Measurements from ENCODE around the gene DZIP1.

DZIP1 gene

GRCh38 chr13:95641291-95642027 lies 3.0 kb downstream of the DZIP1 start:
- ATAC-seq, result no peak
- TF ChIP-seq ZNF70 (CRISPR knock-in tag; IDR thresholded peaks at IDR 0.05), result no peak
- TF ChIP-seq ISL1 (CRISPR knock-in tag; IDR thresholded peaks at IDR 0.05), result no peak
- no peak for TF ChIP-seq ZC3H10 (CRISPR knock-in tag; IDR thresholded peaks at IDR 0.05)

GRCh38 chr13:95636853-95637252 lies 7.7 kb downstream of the DZIP1 start:
- ATAC-seq, result peak; percentile 23

GRCh38 chr13:95630593-95630992 lies 13.9 kb downstream of the DZIP1 start:
- no peak for TF ChIP-seq ZNF8 (CRISPR knock-in tag; IDR thresholded peaks at IDR 0.05)
- TF ChIP-seq ZFP3 (CRISPR knock-in tag; IDR thresholded peaks at IDR 0.05), result no peak
- no peak for TF ChIP-seq SNAI2 (CRISPR knock-in tag; IDR thresholded peaks at IDR 0.05)
- no peak for ATAC-seq

More at GRCh38 chr13:95636853-95637252, 7.7 kb downstream of the DZIP1 start:
- TF ChIP-seq TOX (CRISPR knock-in tag; IDR thresholded peaks at IDR 0.05; ENCODE audit: borderline replicate concordance) (peak; percentile 47; the same call in 1 of the 2 replicates), ZC3H10 (CRISPR knock-in tag; IDR thresholded peaks at IDR 0.05) (peak; percentile 61; the same call in 1 of the 2 replicates), ARNTL (CRISPR knock-in tag; IDR thresholded peaks at IDR 0.05; ENCODE audit: borderline replicate concordance, low read depth) (no peak), CREB5 (CRISPR knock-in tag; IDR thresholded peaks at IDR 0.05; ENCODE audit: low read depth) (no peak)

- no peak for TF ChIP-seq POU6F1 (CRISPR knock-in tag; IDR thresholded peaks at IDR 0.05; ENCODE audit: borderline replicate concordance, low read depth)
- TF ChIP-seq PATZ1 (CRISPR knock-in tag; IDR thresholded peaks at IDR 0.05; ENCODE audit: borderline replicate concordance), result no peak
- no peak for TF ChIP-seq ISL1 (CRISPR knock-in tag; IDR thresholded peaks at IDR 0.05)
- no peak for TF ChIP-seq ESRRG (CRISPR knock-in tag; IDR thresholded peaks at IDR 0.05)
- no peak for ATAC-seq
Measured at GRCh38 chr13:95629071-95629470, 15.4 kb downstream of the DZIP1 start.

GRCh38 chr13:95628488-95628887 lies 16.0 kb downstream of the DZIP1 start:
- ATAC-seq, result no peak
- no peak for TF ChIP-seq ZNF70 (CRISPR knock-in tag; IDR thresholded peaks at IDR 0.05)
- no peak for TF ChIP-seq PATZ1 (CRISPR knock-in tag; IDR thresholded peaks at IDR 0.05; ENCODE audit: borderline replicate concordance)
- no peak for TF ChIP-seq TSHZ2 (CRISPR knock-in tag; IDR thresholded peaks at IDR 0.05)
- no peak for TF ChIP-seq SNAI2 (CRISPR knock-in tag; IDR thresholded peaks at IDR 0.05)
- TF ChIP-seq ZFP30 (CRISPR knock-in tag; IDR thresholded peaks at IDR 0.05), result no peak
- TF ChIP-seq GLIS3 (CRISPR knock-in tag; IDR thresholded peaks at IDR 0.05), result no peak
- no peak for TF ChIP-seq OSR1 (CRISPR knock-in tag; IDR thresholded peaks at IDR 0.05)
- no peak for TF ChIP-seq TOX (CRISPR knock-in tag; IDR thresholded peaks at IDR 0.05; ENCODE audit: borderline replicate concordance)
- no peak for TF ChIP-seq TCF4 (CRISPR knock-in tag; IDR thresholded peaks at IDR 0.05; ENCODE audit: borderline replicate concordance)
- no peak for TF ChIP-seq ARNTL (CRISPR knock-in tag; IDR thresholded peaks at IDR 0.05; ENCODE audit: borderline replicate concordance, low read depth)
- no peak for TF ChIP-seq ISL1 (CRISPR knock-in tag; IDR thresholded peaks at IDR 0.05)
- no peak for TF ChIP-seq BACH2 (CRISPR knock-in tag; IDR thresholded peaks at IDR 0.05; ENCODE audit: borderline replicate concordance)
- no peak for TF ChIP-seq ESRRG (CRISPR knock-in tag; IDR thresholded peaks at IDR 0.05)
- TF ChIP-seq PPARA (CRISPR knock-in tag; IDR thresholded peaks at IDR 0.05; ENCODE audit: borderline replicate concordance), result no peak
